GM21825 (cell line): Measurements from ENCODE around the gene MAP1LC3C.

Source experiments
- ATAC-seq: cut with Tn5 transposase; IDR thresholded peaks from one replicate; pipeline ENCODE4 v1.9.1; 2021; ENCODE audit warnings: mild to moderate bottlenecking, moderate library complexity; ENCODE audit not compliant: unreplicated experiment

Gene MAP1LC3C

GRCh38 chr1:241999026-241999425 is at the start of gene MAP1LC3C:
Gene MAP1LC3C (minus strand): TSS chr1:241999098. CDS start chr1:241999008, 90 bp downstream.
- ATAC-seq: no peak

- no peak for ATAC-seq
Measured at GRCh38 chr1:242043165-242043564, 44.3 kb upstream of the MAP1LC3C start.

GRCh38 chr1:242034392-242034791 is 35.5 kb upstream of the MAP1LC3C start:
- ATAC-seq: no peak

- no peak for ATAC-seq
Measured at GRCh38 chr1:242033447-242033846, 34.5 kb upstream of the MAP1LC3C start.

- no peak for ATAC-seq
Measured at GRCh38 chr1:242030071-242030470, 31.2 kb upstream of the MAP1LC3C start.

GRCh38 chr1:242025681-242026080 is 26.8 kb upstream of the MAP1LC3C start:
- ATAC-seq: no peak

GRCh38 chr1:242023805-242024204 is 24.9 kb upstream of the MAP1LC3C start:
- no peak for ATAC-seq

GRCh38 chr1:242019018-242019417 is 20.1 kb upstream of the MAP1LC3C start:
- ATAC-seq: no peak

- ATAC-seq: peak; percentile 85
Measured at GRCh38 chr1:242017580-242018233, 18.8 kb upstream of the MAP1LC3C start.

- ATAC-seq: no peak
Measured at GRCh38 chr1:242016479-242016878, 17.6 kb upstream of the MAP1LC3C start.

- ATAC-seq: no peak
Measured at GRCh38 chr1:242011894-242012660, 13.2 kb upstream of the MAP1LC3C start.

- ATAC-seq: no peak
Measured at GRCh38 chr1:242008826-242009495, 10.1 kb upstream of the MAP1LC3C start.

- ATAC-seq: no peak
Measured at GRCh38 chr1:242006976-242007375, 8.1 kb upstream of the MAP1LC3C start.

- no peak for ATAC-seq
Measured at GRCh38 chr1:242005866-242006535, 7.1 kb upstream of the MAP1LC3C start.

- no peak for ATAC-seq
Measured at GRCh38 chr1:242004751-242005495, 6.0 kb upstream of the MAP1LC3C start.

GRCh38 chr1:242002510-242002909 is 3.6 kb upstream of the MAP1LC3C start:
- ATAC-seq: no peak

- no peak for ATAC-seq
Measured at GRCh38 chr1:242002072-242002471, 3.2 kb upstream of the MAP1LC3C start.

- ATAC-seq: no peak
Measured at GRCh38 chr1:242000434-242000833, 1.5 kb upstream of the MAP1LC3C start.

- ATAC-seq: peak; percentile 79
Measured at GRCh38 chr1:241998412-241998921, 431 bp downstream of the MAP1LC3C start.

GRCh38 chr1:241997401-241997998 is 1.4 kb downstream of the MAP1LC3C start:
- ATAC-seq: no peak
